ENCODE measurements around the gene PCDHGA8. TPM values are rescaled to one million over a fixed set of nuclear protein-coding genes. Genes with fewer than 3 reads are reported as not detected.

The PCDHGA8 gene
- total RNA-seq, 1 donor from 2014 or later, result 3.9 TPM

DNA sequence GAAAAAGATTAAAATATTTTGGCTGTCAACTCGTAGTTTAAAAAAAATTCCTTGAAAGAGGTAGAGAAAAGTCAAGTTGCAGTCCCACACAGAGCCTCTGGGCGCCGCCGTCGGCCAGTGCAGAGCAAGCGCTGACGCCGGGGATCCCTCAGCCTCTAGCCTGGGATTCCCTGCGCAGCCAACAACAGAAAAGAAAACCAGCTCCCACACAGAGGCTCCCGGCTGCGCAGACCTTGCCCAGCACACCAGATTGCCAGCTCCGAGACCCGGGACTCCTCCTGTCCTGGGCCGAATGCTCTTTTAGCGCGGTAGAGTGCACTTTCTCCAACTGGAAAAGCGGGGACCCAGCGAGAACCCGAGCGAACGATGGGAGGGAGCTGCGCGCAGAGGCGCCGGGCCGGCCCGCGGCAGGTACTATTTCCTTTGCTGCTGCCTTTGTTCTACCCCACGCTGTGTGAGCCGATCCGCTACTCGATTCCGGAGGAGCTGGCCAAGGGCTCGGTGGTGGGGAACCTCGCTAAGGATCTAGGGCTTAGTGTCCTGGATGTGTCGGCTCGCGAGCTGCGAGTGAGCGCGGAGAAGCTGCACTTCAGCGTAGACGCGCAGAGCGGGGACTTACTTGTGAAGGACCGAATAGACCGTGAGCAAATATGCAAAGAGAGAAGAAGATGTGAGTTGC is 25.2 kb downstream of the PCDHGA8 start, which contains the start of gene PCDHGB7:
Gene PCDHGB7 (plus strand): TSS at position 184 of the 679 bp plus-strand sequence. CDS start 183 bp downstream, at position 367.

DNA sequence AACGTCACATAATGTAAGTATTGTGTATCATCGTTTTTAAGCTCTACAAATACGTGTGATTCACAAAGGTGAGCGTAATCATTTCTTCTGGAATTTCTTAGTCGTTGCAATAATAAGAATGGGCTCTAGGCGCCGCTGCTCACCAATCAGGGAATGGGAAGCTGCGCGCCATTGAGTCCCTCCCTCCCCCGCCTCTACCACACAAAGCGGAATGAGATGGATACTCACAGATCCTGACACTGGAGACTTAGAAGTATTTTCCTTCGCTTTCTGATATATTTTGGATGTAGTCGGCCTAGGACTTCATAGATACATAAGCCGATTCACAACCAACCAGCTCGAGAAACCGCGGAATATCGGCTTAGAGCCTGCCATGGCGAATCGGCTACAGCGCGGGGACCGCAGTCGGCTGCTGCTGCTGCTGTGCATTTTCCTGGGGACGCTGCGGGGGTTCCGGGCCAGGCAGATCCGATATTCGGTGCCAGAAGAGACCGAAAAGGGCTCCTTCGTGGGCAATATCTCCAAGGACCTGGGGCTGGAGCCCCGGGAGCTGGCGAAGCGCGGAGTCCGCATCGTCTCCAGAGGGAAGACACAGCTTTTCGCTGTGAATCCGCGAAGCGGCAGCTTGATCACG is 28.5 kb downstream of the PCDHGA8 start, which contains the start of gene PCDHGA11:
Gene PCDHGA11 (plus strand): TSS at position 197 of the 634 bp plus-strand sequence. CDS start 177 bp downstream, at position 374.

DNA sequence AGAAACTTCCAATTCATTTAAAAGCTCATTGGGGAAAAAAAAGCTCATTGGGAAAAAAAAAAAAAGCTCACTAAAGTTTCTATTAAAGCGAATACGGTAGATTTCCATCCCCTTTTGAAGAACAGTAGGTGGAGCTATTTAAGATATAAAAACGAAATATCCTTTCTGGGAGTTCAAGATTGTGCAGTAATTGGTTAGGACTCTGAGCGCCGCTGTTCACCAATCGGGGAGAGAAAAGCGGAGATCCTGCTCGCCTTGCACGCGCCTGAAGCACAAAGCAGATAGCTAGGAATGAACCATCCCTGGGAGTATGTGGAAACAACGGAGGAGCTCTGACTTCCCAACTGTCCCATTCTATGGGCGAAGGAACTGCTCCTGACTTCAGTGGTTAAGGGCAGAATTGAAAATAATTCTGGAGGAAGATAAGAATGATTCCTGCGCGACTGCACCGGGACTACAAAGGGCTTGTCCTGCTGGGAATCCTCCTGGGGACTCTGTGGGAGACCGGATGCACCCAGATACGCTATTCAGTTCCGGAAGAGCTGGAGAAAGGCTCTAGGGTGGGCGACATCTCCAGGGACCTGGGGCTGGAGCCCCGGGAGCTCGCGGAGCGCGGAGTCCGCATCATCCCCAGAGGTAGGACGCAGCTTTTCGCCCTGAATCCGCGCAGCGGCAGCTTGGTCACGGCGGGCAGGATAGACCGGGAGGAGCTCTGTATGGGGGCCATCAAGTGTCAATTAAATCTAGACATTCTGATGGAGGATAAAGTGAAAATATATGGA is 38.1 kb downstream of the PCDHGA8 start, which contains the start of gene PCDHGA12:
Gene PCDHGA12 (plus strand): TSS at position 176 of the 782 bp plus-strand sequence. CDS start 253 bp downstream, at position 429.

Other genes starting within 250 kb of the PCDHGA8 start
- gene PCDHB6, start 242.6 kb upstream of the PCDHGA8 start, total RNA-seq, result 0.13 and 0.37 TPM in 2 replicates
- 0.79 and 1.1 TPM in 2 replicates for gene PCDHB7, start 220.0 kb upstream of the PCDHGA8 start, total RNA-seq
- gene PCDHB8, start 214.8 kb upstream of the PCDHGA8 start, total RNA-seq, result 0.62 and 1.1 TPM in 2 replicates
- gene PCDHB16, start 210.2 kb upstream of the PCDHGA8 start, total RNA-seq, result 1.8 and 1.9 TPM in 2 replicates
- 0.40 and 0.44 TPM in 2 replicates for gene PCDHB9, start 205.5 kb upstream of the PCDHGA8 start, total RNA-seq
- gene PCDHB10, start 200.3 kb upstream of the PCDHGA8 start, total RNA-seq, result 0.66 and 1.1 TPM in 2 replicates
- gene PCDHB11, start 193.0 kb upstream of the PCDHGA8 start, total RNA-seq, result 0.44 and 0.53 TPM in 2 replicates
- 0.25 and 0.40 TPM in 2 replicates for gene PCDHB12, start 183.9 kb upstream of the PCDHGA8 start, total RNA-seq
- gene PCDHB13, start 178.7 kb upstream of the PCDHGA8 start, total RNA-seq, result 0.81 and 1.1 TPM in 2 replicates
- gene PCDHB14, start 169.3 kb upstream of the PCDHGA8 start, total RNA-seq, result 0.92 and 1.1 TPM in 2 replicates
- 0.53 and 0.56 TPM in 2 replicates for gene PCDHB15, start 147.2 kb upstream of the PCDHGA8 start, total RNA-seq
- 0.13 and 0.31 TPM in 2 replicates for gene SLC25A2, start 88.6 kb upstream of the PCDHGA8 start, total RNA-seq
- 81.0 and 83.9 TPM in 2 replicates for gene TAF7, start 71.8 kb upstream of the PCDHGA8 start, total RNA-seq
- gene PCDHGA1, start 62.1 kb upstream of the PCDHGA8 start, total RNA-seq, result 1.1 TPM in 2 replicates
- 1.7 and 2.5 TPM in 2 replicates for gene PCDHGA2, start 53.9 kb upstream of the PCDHGA8 start, total RNA-seq
- 2.0 and 2.9 TPM in 2 replicates for gene PCDHGA3, start 48.8 kb upstream of the PCDHGA8 start, total RNA-seq
- 1.8 and 4.3 TPM in 2 replicates for gene PCDHGB1, start 42.5 kb upstream of the PCDHGA8 start, total RNA-seq
- gene PCDHGA4, start 37.6 kb upstream of the PCDHGA8 start, total RNA-seq, result 4.0 and 7.5 TPM in 2 replicates
- gene PCDHGB2, start 32.6 kb upstream of the PCDHGA8 start, total RNA-seq, result 3.4 and 5.9 TPM in 2 replicates
- gene PCDHGA5, start 28.5 kb upstream of the PCDHGA8 start, total RNA-seq, result 1.5 and 2.7 TPM in 2 replicates
- gene PCDHGB3, start 22.4 kb upstream of the PCDHGA8 start, total RNA-seq, result 5.7 and 8.4 TPM in 2 replicates
- gene PCDHGA6, start 18.7 kb upstream of the PCDHGA8 start, total RNA-seq, result 3.3 and 5.3 TPM in 2 replicates
- gene PCDHGA7, start 9.9 kb upstream of the PCDHGA8 start, total RNA-seq, result 3.4 and 4.8 TPM in 2 replicates
- gene PCDHGB4, start 4.9 kb upstream of the PCDHGA8 start, total RNA-seq, result 20.1 and 26.5 TPM in 2 replicates
- gene PCDHGB5, start 5.3 kb downstream of the PCDHGA8 start, total RNA-seq, result 21.0 and 29.1 TPM in 2 replicates
- 2.9 and 5.7 TPM in 2 replicates for gene PCDHGA9, start 10.1 kb downstream of the PCDHGA8 start, total RNA-seq
- gene PCDHGB6, start 15.4 kb downstream of the PCDHGA8 start, total RNA-seq, result 3.3 and 4.7 TPM in 2 replicates
- gene PCDHGA10, start 20.4 kb downstream of the PCDHGA8 start, total RNA-seq, result 5.3 and 7.5 TPM in 2 replicates
- 9.1 and 17.3 TPM in 2 replicates for gene PCDHGB7, start 25.0 kb downstream of the PCDHGA8 start, total RNA-seq
- gene PCDHGA11, start 28.4 kb downstream of the PCDHGA8 start, total RNA-seq, result 11.0 and 18.2 TPM in 2 replicates
- 17.6 and 22.3 TPM in 2 replicates for gene PCDHGA12, start 37.9 kb downstream of the PCDHGA8 start, total RNA-seq
- 72.0 and 83.4 TPM in 2 replicates for gene PCDHGC3, start 83.3 kb downstream of the PCDHGA8 start, total RNA-seq
- gene PCDHGC4, start 92.4 kb downstream of the PCDHGA8 start, total RNA-seq, result 2.0 and 3.2 TPM in 2 replicates
- gene PCDHGC5, start 96.4 kb downstream of the PCDHGA8 start, total RNA-seq, result 3.4 and 4.7 TPM in 2 replicates
- 35.9 and 44.5 TPM in 2 replicates for gene DIAPH1, start 226.4 kb downstream of the PCDHGA8 start, total RNA-seq
- gene HDAC3, start 244.2 kb downstream of the PCDHGA8 start, total RNA-seq, result 52.8 and 60.9 TPM in 2 replicates
- 1.5 TPM in 2 replicates for gene RELL2, start 244.4 kb downstream of the PCDHGA8 start, total RNA-seq